HepG2 (cell line): ENCODE data around the gene MED12L. TPM values are rescaled to one million over a fixed set of nuclear protein-coding genes. Genes with fewer than 3 reads are reported as not detected.

ENCODE experiments used
- ARHGAP35 ChIP-seq: sonication (generic); formaldehyde crosslinking; IDR thresholded peaks from 2 replicates; pipeline ENCODE4 v1.9.0; 2022; ENCODE audit warnings: mild to moderate bottlenecking, inconsistent platforms, moderate library complexity, missing genetic modification reagents, borderline replicate concordance
- ATRX ChIP-seq: sonication (generic); formaldehyde crosslinking; IDR thresholded peaks from 2 replicates; pipeline ENCODE4 v1.4.0; 2020; ENCODE audit warnings: missing genetic modification reagents, borderline replicate concordance
- BRF2 ChIP-seq: sonication (generic); formaldehyde crosslinking; IDR thresholded peaks from 2 replicates; pipeline ENCODE4 v1.8.1; 2022; ENCODE audit warnings: mild to moderate bottlenecking, missing genetic modification reagents
- CBX1 ChIP-seq: IDR thresholded peaks from one replicate; pipeline ENCODE4 v1.6.1; 2016; ENCODE audit warnings: antibody characterized with exemption, low read depth
- FUBP1 ChIP-seq: sonication (generic); formaldehyde crosslinking; IDR thresholded peaks from 2 replicates; pipeline ENCODE4 v1.5.1; 2020; ENCODE audit warnings: missing genetic modification reagents, mild to moderate bottlenecking, borderline replicate concordance
- GABPA ChIP-seq, 2 experiments: IDR thresholded peaks; 2 replicates each; pipeline ENCODE4 v1.6.1; 2011 to 2016; ENCODE audit warnings: low read depth in 2 of 2, low read length in 1 of 2, missing biosample characterization in 1 of 2, missing genetic modification characterization in 1 of 2
- HCFC1 ChIP-seq: fragments of 150-350 bp; IDR thresholded peaks from 2 replicates; pipeline ENCODE4 v1.6.1; 2014; ENCODE audit warnings: low read depth, low read length
- JUN ChIP-seq: sonication (generic); formaldehyde crosslinking; IDR thresholded peaks from 2 replicates; pipeline ENCODE4 v1.4.0; 2020; ENCODE audit warnings: mild to moderate bottlenecking, missing genetic modification reagents
- NR2C2 ChIP-seq: sonication (generic); formaldehyde crosslinking; IDR thresholded peaks from 2 replicates; pipeline ENCODE4 v1.4.0; 2020; ENCODE audit warnings: missing genetic modification reagents, mild to moderate bottlenecking, moderate library complexity, borderline replicate concordance
- NR2F1 ChIP-seq, 2 experiments: fragments of 450-650 bp in 1 of 2; formaldehyde crosslinking in 1 of 2; IDR thresholded peaks; 2 replicates each; pipeline versions ENCODE4 v1.5.0 to v1.6.1; 2016 to 2020; ENCODE audit warnings: mild to moderate bottlenecking in 1 of 2, missing compliant biosample characterization in 1 of 2, missing genetic modification reagents in 1 of 2, moderate library complexity in 1 of 2
- RFXANK ChIP-seq: IDR thresholded peaks from 2 replicates; pipeline ENCODE4 v1.6.1; 2016
- SALL1 ChIP-seq: sonication (generic); formaldehyde crosslinking; IDR thresholded peaks from 2 replicates; pipeline ENCODE4 v1.8.0; 2022; ENCODE audit warnings: mild to moderate bottlenecking, missing genetic modification reagents
- USF2 ChIP-seq, 2 experiments: sonication (generic) in 1 of 2; formaldehyde crosslinking in 1 of 2; IDR thresholded peaks; 2 replicates each; pipeline versions ENCODE4 v1.5.1 to v1.6.1; 2011 to 2020; ENCODE audit warnings: borderline replicate concordance in 1 of 2, low read depth in 1 of 2, low read length in 1 of 2, mild to moderate bottlenecking in 1 of 2, missing genetic modification reagents in 1 of 2, moderate library complexity in 1 of 2
- ZNF333 ChIP-seq: sonication (generic); formaldehyde crosslinking; IDR thresholded peaks from 2 replicates; pipeline ENCODE4 v1.4.0; 2020; ENCODE audit warnings: mild to moderate bottlenecking, missing genetic modification reagents, borderline replicate concordance
- ZNF629 ChIP-seq: sonication (generic); formaldehyde crosslinking; conservative IDR thresholded peaks from 2 replicates; pipeline ENCODE4 v1.5.0; 2020; ENCODE audit warnings: missing genetic modification reagents
- ZNF737 ChIP-seq: sonication (generic); formaldehyde crosslinking; IDR thresholded peaks from 2 replicates; pipeline ENCODE4 v1.5.0; 2020; ENCODE audit warnings: missing genetic modification reagents, mild to moderate bottlenecking, borderline replicate concordance
- polyA plus RNA-seq, 8 experiments: library from polyadenylated mRNA; depleted of rRNA in 3 of 8; stranded (reverse) in 7 of 8; unstranded in 1 of 8; fragments of >200 nt; fragmentation: Illumina TruSeq in 4 of 8; extraction: Trizol in 4 of 8; gene quantifications; 2 replicates each; pipeline versions ENCODE4 v1.2.1 to v1.2.3, GENCODE V29; 2011 to 2016; ENCODE audit warnings: low read depth in 4 of 8, missing spikeins in 1 of 8, mixed read lengths in 1 of 8; ENCODE audit not compliant: insufficient read depth in 1 of 8
- total RNA-seq, 5 experiments: library from RNA; depleted of rRNA; stranded (reverse); fragments of >200 nt; fragmentation: Illumina TruSeq; extraction: Trizol; gene quantifications; 2 replicates each; pipeline ENCODE4 v1.2.3, GENCODE V29; 2016; ENCODE audit warnings: low read depth in 1 of 5
- TF ChIP-seq, protein P1 (sequence below): sonication (generic); formaldehyde crosslinking; IDR thresholded peaks from 2 replicates; pipeline ENCODE4 v1.5.1; 2020; ENCODE audit warnings: mild to moderate bottlenecking, missing genetic modification reagents

The MED12L gene
- total and polyA plus RNA-seq, 2 of the 13 experiments (the other 11 are each of a cell fraction or from before 2014, with no cell fraction given) = 0.07 to 0.64 TPM

DNA sequence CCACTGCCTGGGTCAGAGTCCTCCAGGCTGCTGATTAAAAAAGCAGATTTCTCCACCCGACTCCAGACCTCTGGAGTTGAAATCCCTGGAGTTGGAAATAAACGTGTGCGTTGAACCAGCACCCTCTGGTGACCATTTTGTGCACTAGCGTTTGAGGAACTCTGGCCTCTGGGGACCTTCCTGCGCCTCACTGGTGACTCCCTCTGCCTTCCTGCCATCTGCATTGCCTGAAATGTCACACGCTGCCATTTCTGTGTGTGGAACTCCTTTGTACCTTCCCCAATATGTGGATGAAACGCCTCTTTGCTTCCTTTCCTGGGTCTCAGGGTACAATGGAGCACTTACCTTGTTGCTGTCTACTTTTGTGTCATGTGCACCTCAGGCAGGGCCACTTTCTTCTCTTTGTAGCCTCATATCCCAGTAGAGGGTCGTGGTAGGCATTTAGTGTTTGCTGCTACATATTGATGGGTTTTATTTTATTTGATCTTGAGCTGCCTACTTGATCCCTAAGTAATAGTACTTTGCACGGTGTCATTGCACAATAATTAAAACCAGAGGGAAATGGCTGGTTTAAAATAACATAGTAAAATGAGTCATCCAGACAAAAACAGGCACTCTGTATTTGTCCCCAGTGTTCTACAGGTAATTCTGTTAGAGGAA lies 60.7 kb downstream of the MED12L start (continued):
- TF ChIP-seq BRF2 = no peak
- no peak for TF ChIP-seq ATRX
- TF ChIP-seq ZNF629 = no peak
- no peak for TF ChIP-seq NR2C2
- TF ChIP-seq ZNF333 (CRISPR knock-in tag) = no peak
- TF ChIP-seq, protein P1, sequence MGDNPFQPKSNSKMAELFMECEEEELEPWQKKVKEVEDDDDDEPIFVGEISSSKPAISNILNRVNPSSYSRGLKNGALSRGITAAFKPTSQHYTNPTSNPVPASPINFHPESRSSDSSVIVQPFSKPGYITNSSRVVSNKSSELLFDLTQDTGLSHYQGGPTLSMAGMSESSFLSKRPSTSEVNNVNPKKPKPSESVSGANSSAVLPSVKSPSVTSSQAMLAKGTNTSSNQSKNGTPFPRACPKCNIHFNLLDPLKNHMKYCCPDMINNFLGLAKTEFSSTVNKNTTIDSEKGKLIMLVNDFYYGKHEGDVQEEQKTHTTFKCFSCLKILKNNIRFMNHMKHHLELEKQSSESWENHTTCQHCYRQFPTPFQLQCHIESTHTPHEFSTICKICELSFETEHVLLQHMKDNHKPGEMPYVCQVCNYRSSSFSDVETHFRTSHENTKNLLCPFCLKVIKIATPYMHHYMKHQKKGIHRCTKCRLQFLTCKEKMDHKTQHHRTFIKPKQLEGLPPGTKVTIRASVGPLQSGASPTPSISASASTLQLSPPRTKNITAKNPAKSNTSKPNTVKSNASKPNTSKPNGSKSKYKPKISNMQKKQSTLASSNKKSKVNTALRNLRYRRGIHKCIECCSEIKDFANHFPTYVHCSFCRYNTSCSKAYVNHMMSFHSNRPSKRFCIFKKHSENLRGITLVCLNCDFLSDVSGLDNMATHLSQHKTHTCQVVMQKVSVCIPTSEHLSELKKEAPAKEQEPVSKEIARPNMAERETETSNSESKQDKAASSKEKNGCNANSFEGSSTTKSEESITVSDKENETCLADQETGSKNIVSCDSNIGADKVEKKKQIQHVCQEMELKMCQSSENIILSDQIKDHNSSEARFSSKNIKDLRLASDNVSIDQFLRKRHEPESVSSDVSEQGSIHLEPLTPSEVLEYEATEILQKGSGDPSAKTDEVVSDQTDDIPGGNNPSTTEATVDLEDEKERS = no peak
- no peak for TF ChIP-seq RFXANK
- no peak for TF ChIP-seq USF2 (IDR thresholded peaks at IDR 0.05; ENCODE audit: low read depth, low read length)
- TF ChIP-seq USF2 (CRISPR knock-in tag; IDR thresholded peaks at IDR 0.05; ENCODE audit: borderline replicate concordance) = no peak
- TF ChIP-seq HCFC1 = no peak
- TF ChIP-seq JUN (CRISPR knock-in tag) = no peak
- no peak for TF ChIP-seq ZNF737 (CRISPR knock-in tag)
- no peak for TF ChIP-seq GABPA (IDR thresholded peaks at IDR 0.05; ENCODE audit: low read depth, low read length)
- no peak for TF ChIP-seq GABPA (CRISPR knock-in tag; IDR thresholded peaks at IDR 0.05; ENCODE audit: low read depth)
- no peak for TF ChIP-seq CBX1
- peak; percentile 48 for TF ChIP-seq SALL1 (CRISPR knock-in tag)
- TF ChIP-seq FUBP1 = no peak
- no peak for TF ChIP-seq NR2F1 (CRISPR knock-in tag; IDR thresholded peaks at IDR 0.05)
- no peak for TF ChIP-seq ARHGAP35 (CRISPR knock-in tag)
